H1 (cell line): ENCODE measurements around the gene EPHA5. TPM values are rescaled to one million over a fixed set of nuclear protein-coding genes. Genes with fewer than 3 reads are reported as not detected.
A peak's percentile ranks its signal among the peaks of the same experiment; 100 is the strongest.

ENCODE experiments used
- CTCF ChIA-PET: fragments of 300-600 bp; sonication (Branson Sonifier 250); formaldehyde crosslinking; loops from one replicate; lab custom pipeline; 2021; ENCODE audit not compliant: partially characterized antibody; lab: Charles Lee
- POLR2A ChIA-PET: fragments of 300-600 bp; sonication (Branson Sonifier 250); formaldehyde crosslinking; loops from one replicate; lab custom pipeline; 2021; ENCODE audit warnings: inconsistent platforms; ENCODE audit not compliant: partially characterized antibody; lab: Charles Lee
- DNase-seq, 2 experiments: peaks; one replicate each; pipeline versions ENCODE4 v3.0.0 to v3.0.0-alpha.2; 2010 to 2022; ENCODE audit warnings: low spot score in 2 of 2, low read depth in 1 of 2, mixed read lengths in 1 of 2
- FAIRE-seq: peaks from 2 replicates; lab custom pipeline; 2011; peaks lifted over from hg19 to GRCh38; lab: Jason Lieb, UNC
- H2AFZ ChIP-seq: 2 replicates; pipeline ENCODE4 v1.8.1; 2012; ENCODE audit warnings: low read length, inconsistent platforms
- H2AK5ac ChIP-seq: 2 replicates; pipeline ENCODE4 v1.6.1; 2013; ENCODE audit warnings: low read depth, low read length
- H2BK120ac ChIP-seq: replicated peaks from 2 replicates; pipeline ENCODE3; 2013; ENCODE audit warnings: low read depth, low read length, inconsistent platforms
- H2BK12ac ChIP-seq: 2 replicates; pipeline ENCODE4 v1.6.1; 2013; ENCODE audit warnings: low read depth, low read length
- H2BK15ac ChIP-seq: 2 replicates; pipeline ENCODE4 v1.6.1; 2013; ENCODE audit warnings: low read length
- H2BK20ac ChIP-seq: 2 replicates; pipeline ENCODE4 v1.6.1; 2013; ENCODE audit warnings: low read length
- H2BK5ac ChIP-seq: 2 replicates; pipeline ENCODE4 v1.6.1; 2013; ENCODE audit warnings: low read depth, low read length
- H3K14ac ChIP-seq: 2 replicates; pipeline ENCODE4 v1.6.1; 2013; ENCODE audit warnings: inconsistent platforms; ENCODE audit not compliant: insufficient read length
- H3K18ac ChIP-seq: 2 replicates; pipeline ENCODE4 v1.6.1; 2013; ENCODE audit warnings: low read length; ENCODE audit errors: extremely low read depth
- H3K23ac ChIP-seq: 2 replicates; pipeline ENCODE4 v1.6.1; 2013; ENCODE audit warnings: inconsistent platforms; ENCODE audit not compliant: insufficient read length
- H3K23me2 ChIP-seq: 2 replicates; pipeline ENCODE4 v1.6.1; 2013; ENCODE audit warnings: low read depth, low read length
- H3K27ac ChIP-seq: 2 replicates; pipeline ENCODE4 v1.6.1; 2011; ENCODE audit warnings: low read depth, low read length, inconsistent platforms
- H3K27me3 ChIP-seq, 4 experiments: replicated peaks in 1 of 4; 1 replicate in 1 of 4; 2 replicates in 3 of 4; pipeline versions ENCODE4 v1.6.1 to v1.8.1; 2011 to 2013; ENCODE audit warnings: low read length in 3 of 4, mild to moderate bottlenecking in 3 of 4, inconsistent platforms in 2 of 4, mixed read lengths in 2 of 4, moderate library complexity in 1 of 4; ENCODE audit not compliant: control insufficient read depth in 3 of 4, insufficient read depth in 3 of 4; ENCODE audit errors: extremely low read depth in 1 of 4
- H3K36me3 ChIP-seq, 4 experiments: 2 replicates each; pipeline versions ENCODE4 v1.6.1 to v1.8.1; 2011 to 2013; ENCODE audit warnings: mild to moderate bottlenecking in 4 of 4, low read length in 3 of 4, moderate library complexity in 2 of 4, control low read depth in 1 of 4, inconsistent platforms in 1 of 4; ENCODE audit not compliant: insufficient read depth in 4 of 4, control insufficient read depth in 2 of 4
- H3K4ac ChIP-seq: replicated peaks from 2 replicates; pipeline ENCODE3; 2013; ENCODE audit warnings: low read length, low read depth, mixed read lengths, inconsistent platforms; ENCODE audit not compliant: insufficient read length
- H3K4me1 ChIP-seq, 4 experiments: replicated peaks in 1 of 4; 1 replicate in 1 of 4; 2 replicates in 3 of 4; pipeline versions ENCODE4 v1.6.1 to v1.8.1; 2011 to 2013; ENCODE audit warnings: low read length in 3 of 4, inconsistent platforms in 2 of 4, mixed read lengths in 1 of 4; ENCODE audit not compliant: insufficient read depth in 4 of 4, control insufficient read depth in 3 of 4
- H3K4me2 ChIP-seq, 2 experiments: 2 replicates each; pipeline versions ENCODE4 v1.6.1 to v1.8.1; 2011 to 2013; ENCODE audit warnings: low read depth in 2 of 2, low read length in 2 of 2, control low read depth in 1 of 2, inconsistent platforms in 1 of 2, mild to moderate bottlenecking in 1 of 2; ENCODE audit not compliant: insufficient read depth in 1 of 2
- H3K4me3 ChIP-seq, 4 experiments: fragments of 200-600, 300-600 bp in 1 of 4; sonication (generic), shearing (Covaris generic), sonication (Bioruptor Twin) in 1 of 4; 2 replicates each; pipeline versions ENCODE4 v1.5.1 to v1.8.1; 2011 to 2016; ENCODE audit warnings: low read length in 4 of 4, low read depth in 3 of 4, control low read depth in 2 of 4, inconsistent platforms in 2 of 4, mild to moderate bottlenecking in 2 of 4, mixed read lengths in 1 of 4, moderate library complexity in 1 of 4; ENCODE audit not compliant: insufficient read depth in 2 of 4; ENCODE audit errors: extremely low read depth in 1 of 4
- H3K56ac ChIP-seq: replicated peaks from 2 replicates; pipeline ENCODE3; 2013; ENCODE audit warnings: low read depth, mild to moderate bottlenecking, mixed read lengths, low read length, inconsistent platforms; ENCODE audit not compliant: insufficient read length
- H3K79me1 ChIP-seq: 2 replicates; pipeline ENCODE4 v1.6.1; 2013; ENCODE audit warnings: low read depth, low read length, control low read depth
- H3K79me2 ChIP-seq, 2 experiments: 2 replicates each; pipeline versions ENCODE4 v1.6.1 to v1.8.1; 2012 to 2013; ENCODE audit warnings: low read length in 2 of 2, mild to moderate bottlenecking in 2 of 2, inconsistent platforms in 1 of 2; ENCODE audit not compliant: insufficient read depth in 2 of 2, control insufficient read depth in 1 of 2
- H3K9ac ChIP-seq, 4 experiments: replicated peaks in 1 of 4; 1 replicate in 1 of 4; 2 replicates in 3 of 4; pipeline versions ENCODE4 v1.6.1 to v1.8.1; 2011 to 2013; ENCODE audit warnings: low read depth in 3 of 4, low read length in 3 of 4, control low read depth in 2 of 4, mild to moderate bottlenecking in 2 of 4, moderate library complexity in 2 of 4, inconsistent platforms in 1 of 4; ENCODE audit errors: extremely low read depth in 1 of 4
- H3K9me3 ChIP-seq, 2 experiments: 2 replicates each; pipeline versions ENCODE4 v1.6.1 to v1.8.1; 2012 to 2013; ENCODE audit warnings: mild to moderate bottlenecking in 2 of 2, moderate library complexity in 2 of 2, control low read depth in 1 of 2, inconsistent platforms in 1 of 2, low read depth in 1 of 2, low read length in 1 of 2, mixed read lengths in 1 of 2; ENCODE audit not compliant: insufficient read depth in 2 of 2
- H4K20me1 ChIP-seq, 2 experiments: replicated peaks in 1 of 2; 2 replicates each; pipeline versions ENCODE3 to v1.8.1; 2011 to 2013; ENCODE audit warnings: inconsistent platforms in 2 of 2, low read length in 2 of 2, mild to moderate bottlenecking in 1 of 2; ENCODE audit not compliant: insufficient read depth in 2 of 2, control insufficient read depth in 1 of 2
- H4K5ac ChIP-seq: 2 replicates; pipeline ENCODE4 v1.6.1; 2013; ENCODE audit warnings: low read length, low read depth, mixed read lengths, inconsistent platforms; ENCODE audit not compliant: insufficient read length
- H4K8ac ChIP-seq: 2 replicates; pipeline ENCODE4 v1.8.0; 2013; ENCODE audit warnings: mild to moderate bottlenecking, moderate library complexity, low read length, inconsistent platforms; ENCODE audit not compliant: insufficient read depth; ENCODE audit errors: extremely low read depth
- H4K91ac ChIP-seq: replicated peaks from 2 replicates; pipeline ENCODE3; 2013; ENCODE audit warnings: low read length, mixed read lengths, inconsistent platforms; ENCODE audit not compliant: insufficient read length
- CHD2 ChIP-seq: IDR thresholded peaks from 2 replicates; pipeline ENCODE4 v1.6.1; 2012; ENCODE audit warnings: low read length, improper control_type of control experiment
- MAFK ChIP-seq: IDR thresholded peaks from 2 replicates; pipeline ENCODE4 v1.6.1; 2012; ENCODE audit warnings: low read depth, mild to moderate bottlenecking, improper control_type of control experiment, low read length
- POLR2A ChIP-seq, 2 experiments: IDR thresholded peaks; 1 replicate in 1 of 2; 2 replicates in 1 of 2; pipeline ENCODE4 v1.6.1; 2011; ENCODE audit warnings: low read depth in 2 of 2, low read length in 2 of 2, mild to moderate bottlenecking in 2 of 2; ENCODE audit errors: control extremely low read depth in 1 of 2
- TBP ChIP-seq: IDR thresholded peaks from 2 replicates; pipeline ENCODE4 v1.6.1; 2011; ENCODE audit warnings: low read depth, low read length, improper control_type of control experiment
- TEAD4 ChIP-seq: IDR thresholded peaks from 2 replicates; pipeline ENCODE4 v1.6.1; 2012; ENCODE audit warnings: low read depth, low read length, inconsistent platforms, mixed read lengths
- YY1 ChIP-seq: IDR thresholded peaks from 2 replicates; pipeline ENCODE4 v1.6.1; 2011; ENCODE audit warnings: low read depth, mild to moderate bottlenecking, low read length
- ZNF274 ChIP-seq: IDR thresholded peaks from 2 replicates; pipeline ENCODE4 v1.7.0; 2012; ENCODE audit warnings: low read length, borderline replicate concordance; ENCODE audit errors: extremely low read depth
- WGBS, 2 experiments: shearing (Covaris generic) in 1 of 2; methylation state at CpG; one replicate each; pipeline versions ENCODE4 v1.1.6 to v1.1.7; 2013 to 2015; ENCODE audit warnings: low lambda C conversion rate in 2 of 2, mixed read lengths in 2 of 2, inconsistent platforms in 1 of 2, low coverage in 1 of 2, missing lambda C conversion rate in 1 of 2; ENCODE audit not compliant: insufficient replicate concordance in 2 of 2, insufficient coverage in 1 of 2, insufficient read length in 1 of 2; ENCODE audit errors: extremely low coverage in 1 of 2, missing lambda C conversion rate in 1 of 2; 5-methylcytosine and 5-hydroxymethylcytosine counted together
- polyA plus RNA-seq, 7 experiments: library from polyadenylated mRNA; depleted of rRNA in 3 of 7; stranded (reverse) in 5 of 7; unstranded in 2 of 7; fragments of >200 nt in 5 of 7; fragments of 200-250 nt in 2 of 7; gene quantifications; 1 replicate in 5 of 7; 2 replicates in 1 of 7; 4 replicates in 1 of 7; pipeline versions ENCODE4 v1.2.1 to v1.2.3, GENCODE V29; 2011 to 2013; ENCODE audit warnings: missing spikeins in 2 of 7, mixed read lengths in 2 of 7
- total RNA-seq: library from RNA; stranded (reverse); fragmentation: NEBNext Ultra II Directional; extraction: Animal tissue kit (Norgen Biotek cat#: 25700); gene quantifications from 2 replicates; pipeline ENCODE4 v1.2.1, GENCODE V29; 2021

Gene EPHA5
- total and polyA plus RNA-seq, 2 of the 8 experiments (the other 6 are each of a cell fraction or from before 2014, with no cell fraction given): 0.03 to 0.11 TPM

DNA sequence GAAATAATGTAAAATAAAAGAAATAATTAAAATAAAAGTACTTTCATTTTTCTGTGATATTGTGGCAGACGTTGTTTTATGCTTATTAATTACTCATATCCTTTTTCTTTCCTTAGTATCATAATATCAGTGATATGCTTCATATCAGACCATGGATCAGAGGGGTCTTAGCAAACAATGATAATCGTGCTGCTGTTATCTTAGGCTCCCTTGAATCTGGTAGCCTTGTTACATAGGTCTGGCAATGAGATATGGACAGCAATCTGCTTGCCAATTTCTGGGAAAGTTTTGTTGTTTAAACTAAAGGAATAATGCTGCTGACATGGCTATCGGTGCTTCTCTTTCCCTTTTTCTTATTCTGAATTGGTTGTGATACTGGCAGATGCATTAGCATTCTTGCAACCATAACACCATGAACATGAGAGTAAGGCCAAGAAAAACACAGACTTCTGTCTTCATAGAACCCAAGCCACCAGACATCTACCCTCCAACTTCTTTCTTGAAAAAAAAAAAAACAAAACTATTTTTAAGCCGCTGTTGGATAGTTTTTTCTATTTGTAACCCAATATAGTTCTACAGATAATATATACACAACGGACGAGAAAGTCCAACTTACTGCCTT, 16.4 kb downstream of the EPHA5 start:
- 86% methylated on average over 6 of the region's 6 CpGs; no CpG with 5 or more reads in 1 of the 2 experiments for WGBS, 2 experiments
- Histone ChIP-seq H3K36me3 (no peaks in the 10 kb centered on the region), H2BK120ac (peak overlapping the region; percentile 83), H4K5ac (no peak overlapping the region), H3K4me1 (peaks cover 0 to 16% (median 7%) of the 10 kb centered on the region in 4 experiments; a peak in 4 of 7 replicates), H3K79me1 (no peaks in the 10 kb centered on the region), H3K14ac (no peak overlapping the region), H2BK20ac (no peak overlapping the region), H3K27me3 (no peaks in the 10 kb centered on the region), H3K4me2 (no peak overlapping the region), H3K23ac (no peak overlapping the region), H3K4ac (no peak overlapping the region), H3K56ac (no peak overlapping the region), H3K27ac (no peak overlapping the region), H2AK5ac (no peak overlapping the region; the same call in 1 of the 2 replicates), H3K4me3 (no peak overlapping the region), H2BK5ac (no peak overlapping the region), H3K79me2 (no peaks in the 10 kb centered on the region), H4K91ac (no peak overlapping the region), H3K18ac (no peak overlapping the region), H4K20me1 (no peaks in the 10 kb centered on the region), H2BK12ac (no peak overlapping the region), H3K9me3 (no peaks in the 10 kb centered on the region; a peak in 1 of 4 replicates)
- DNase-seq (no peak), FAIRE-seq (no peak)
- ChIA-PET CTCF (no interaction called here), POLR2A (no interaction called here)
- TF ChIP-seq POLR2A (IDR thresholded peaks at IDR 0.05; ENCODE audit: control extremely low read depth in 1 of 2, low read depth in 2 of 2, low read length in 2 of 2) (no peak), MAFK (no peak), CHD2 (no peak), TEAD4 (no peak), ZNF274 (no peak), YY1 (no peak), TBP (no peak)
- TF ChIP-seq, all 59 proteins: peak for 0
- Histone ChIP-seq H3K9ac (no peak overlapping the region), H3K23me2 (no peaks in the 10 kb centered on the region), H2BK15ac (no peak overlapping the region), H2AFZ (no peak overlapping the region), H4K8ac (no peak overlapping the region)
